A549 (cell line): ENCODE data around the gene ZNF773. TPM values are rescaled to one million over a fixed set of nuclear protein-coding genes. Genes with fewer than 3 reads are reported as not detected.

Experiments used
- ATAC-seq, 2 experiments: fragments of 200-7000 bp in 1 of 2; fragments of >200 bp in 1 of 2; cut with Nextera tagmentation in 1 of 2; cut with Tn5 transposase in 1 of 2; 3 replicates each; pipeline versions ENCODE4 v1.8.0 to v1.9.1; 2018 to 2020; ENCODE audit warnings: mild to moderate bottlenecking in 1 of 2, moderate library complexity in 1 of 2
- CTCF ChIA-PET: fragments of 300-600 bp; sonication (Branson Sonifier 250); formaldehyde crosslinking; extraction: SDS; loops from one replicate; lab custom pipeline; 2021; ENCODE audit warnings: antibody characterized with exemption, inconsistent platforms; lab: Yijun Ruan, JAX
- POLR2A ChIA-PET: fragments of 350-600 bp; formaldehyde crosslinking; extraction: SDS; loops from one replicate; lab custom pipeline; 2021; ENCODE audit warnings: antibody characterized with exemption, inconsistent platforms; lab: Yijun Ruan, JAX
- DNase-seq, 2 experiments: peaks; one replicate each; pipeline versions ENCODE4 v3.0.0 to v3.0.0-alpha.2; 2011 to 2016; ENCODE audit warnings: low read depth in 1 of 2, low spot score in 1 of 2
- FAIRE-seq: peaks from 2 replicates; lab custom pipeline; 2011; peaks lifted over from hg19 to GRCh38; lab: Jason Lieb, UNC
- H3K27ac ChIP-seq, 2 experiments: fragments of >200 bp; sonication (Bioruptor Twin); formaldehyde crosslinking; 3 replicates each; pipeline ENCODE4 v1.5.1; 2016 to 2017
- H3K4me1 ChIP-seq: fragments of >200 bp; sonication (Bioruptor Twin); formaldehyde crosslinking; 3 replicates; pipeline ENCODE4 v1.6.1; 2016
- H3K4me2 ChIP-seq: fragments of >200 bp; sonication (Bioruptor Twin); formaldehyde crosslinking; 3 replicates; pipeline ENCODE4 v1.6.1; 2016
- H3K4me3 ChIP-seq: fragments of >200 bp; sonication (Bioruptor Twin); formaldehyde crosslinking; 3 replicates; pipeline ENCODE4 v1.5.1; 2016
- H3K9me3 ChIP-seq: fragments of >200 bp; sonication (Bioruptor Twin); formaldehyde crosslinking; 3 replicates; pipeline ENCODE4 v1.6.1; 2016
- ESRRA ChIP-seq: fragments of 150-350 bp; IDR thresholded peaks from 2 replicates; pipeline ENCODE4 v1.6.1; 2014; ENCODE audit warnings: mild to moderate bottlenecking, low read length, borderline replicate concordance
- JUNB ChIP-seq: fragments of >200 bp; sonication (Bioruptor Twin); formaldehyde crosslinking; IDR thresholded peaks from 2 replicates; pipeline ENCODE4 v1.6.1; 2016
- NPAS2 ChIP-seq: fragments of 250-450 bp; sonication (Bioruptor Pico); IDR thresholded peaks from 2 replicates; pipeline ENCODE4 v1.8.0; 2022; ENCODE audit warnings: mild to moderate bottlenecking, moderate library complexity, borderline replicate concordance
- PHF8 ChIP-seq: fragments of 200-600 bp; sonication (generic); IDR thresholded peaks from 2 replicates; pipeline ENCODE4 v1.6.1; 2016; ENCODE audit warnings: low read depth, mild to moderate bottlenecking, antibody characterized with exemption, moderate library complexity, borderline replicate concordance
- RCOR1 ChIP-seq: fragments of 150-350 bp; IDR thresholded peaks from 2 replicates; pipeline ENCODE4 v1.6.1; 2014; ENCODE audit warnings: antibody characterized with exemption, low read length, low read depth
- WGBS: methylation state at CpG from one replicate; pipeline ENCODE4 v1.1.6; 2017; ENCODE audit errors: missing lambda C conversion rate; 5-methylcytosine and 5-hydroxymethylcytosine counted together
- polyA plus RNA-seq, 4 experiments: library from polyadenylated mRNA; depleted of rRNA in 3 of 4; stranded (reverse); fragments of >200 nt; fragmentation: RNase III in 1 of 4; extraction: RNeasy Plus Mini Kit Qiagen cat#74134 plus additional on column Dnase treatment in 1 of 4; gene quantifications; 2 replicates in 3 of 4; 3 replicates in 1 of 4; pipeline ENCODE4 v1.2.3, GENCODE V29; 2011 to 2017
- small RNA-seq, 6 experiments: library from RNA; depleted of rRNA; stranded (forward); fragments of <200 nt; gene quantifications; one replicate each; pipeline ENCODE3, GENCODE V24; 2012
- TF ChIP-seq, protein P1 (sequence below): fragments of 250-450 bp; sonication (Bioruptor Pico); IDR thresholded peaks from 2 replicates; pipeline ENCODE4 v1.5.0; 2021; ENCODE audit warnings: mild to moderate bottlenecking, moderate library complexity, borderline replicate concordance
- TF ChIP-seq, protein P2 (sequence below): IDR thresholded peaks from 2 replicates; pipeline ENCODE4 v1.6.1; 2012; ENCODE audit warnings: low read depth, borderline replicate concordance

ZNF773 gene
- polyA plus RNA-seq, 2 of the 4 experiments (the other 2 are of a cell fraction), result 6.4 to 8.4 TPM

DNA sequence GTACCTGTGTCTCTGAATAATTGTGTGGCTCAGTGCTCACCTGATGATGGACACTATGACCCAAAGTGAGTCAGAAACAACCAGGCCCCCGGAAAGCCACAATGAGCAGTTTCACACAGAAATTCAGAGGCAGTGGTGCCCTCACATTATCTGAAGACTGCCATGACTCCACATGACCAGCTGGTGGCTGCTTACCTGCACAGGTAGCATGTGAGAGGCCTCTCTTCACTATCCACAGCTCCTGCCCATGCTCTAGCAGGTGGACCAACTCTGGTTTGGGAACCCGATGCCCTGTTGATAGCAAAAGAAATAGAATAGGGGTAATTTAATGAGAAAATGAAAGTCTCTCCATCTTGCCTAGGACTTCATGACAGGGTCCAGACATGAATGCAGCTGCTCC lies 52.7 kb downstream of the ZNF773 start (continued):
- TF ChIP-seq, protein P1, sequence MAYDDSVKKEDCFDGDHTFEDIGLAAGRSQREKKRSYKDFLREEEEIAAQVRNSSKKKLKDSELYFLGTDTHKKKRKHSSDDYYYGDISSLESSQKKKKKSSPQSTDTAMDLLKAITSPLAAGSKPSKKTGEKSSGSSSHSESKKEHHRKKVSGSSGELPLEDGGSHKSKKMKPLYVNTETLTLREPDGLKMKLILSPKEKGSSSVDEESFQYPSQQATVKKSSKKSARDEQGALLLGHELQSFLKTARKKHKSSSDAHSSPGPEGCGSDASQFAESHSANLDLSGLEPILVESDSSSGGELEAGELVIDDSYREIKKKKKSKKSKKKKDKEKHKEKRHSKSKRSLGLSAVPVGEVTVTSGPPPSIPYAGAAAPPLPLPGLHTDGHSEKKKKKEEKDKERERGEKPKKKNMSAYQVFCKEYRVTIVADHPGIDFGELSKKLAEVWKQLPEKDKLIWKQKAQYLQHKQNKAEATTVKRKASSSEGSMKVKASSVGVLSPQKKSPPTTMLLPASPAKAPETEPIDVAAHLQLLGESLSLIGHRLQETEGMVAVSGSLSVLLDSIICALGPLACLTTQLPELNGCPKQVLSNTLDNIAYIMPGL (CRISPR knock-in tag), result no peak
- TF ChIP-seq NPAS2 (CRISPR knock-in tag) (no peak), JUNB (no peak), PHF8 (no peak), ESRRA (no peak)
- TF ChIP-seq, protein P2, sequence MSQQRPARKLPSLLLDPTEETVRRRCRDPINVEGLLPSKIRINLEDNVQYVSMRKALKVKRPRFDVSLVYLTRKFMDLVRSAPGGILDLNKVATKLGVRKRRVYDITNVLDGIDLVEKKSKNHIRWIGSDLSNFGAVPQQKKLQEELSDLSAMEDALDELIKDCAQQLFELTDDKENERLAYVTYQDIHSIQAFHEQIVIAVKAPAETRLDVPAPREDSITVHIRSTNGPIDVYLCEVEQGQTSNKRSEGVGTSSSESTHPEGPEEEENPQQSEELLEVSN, result no peak

DNA sequence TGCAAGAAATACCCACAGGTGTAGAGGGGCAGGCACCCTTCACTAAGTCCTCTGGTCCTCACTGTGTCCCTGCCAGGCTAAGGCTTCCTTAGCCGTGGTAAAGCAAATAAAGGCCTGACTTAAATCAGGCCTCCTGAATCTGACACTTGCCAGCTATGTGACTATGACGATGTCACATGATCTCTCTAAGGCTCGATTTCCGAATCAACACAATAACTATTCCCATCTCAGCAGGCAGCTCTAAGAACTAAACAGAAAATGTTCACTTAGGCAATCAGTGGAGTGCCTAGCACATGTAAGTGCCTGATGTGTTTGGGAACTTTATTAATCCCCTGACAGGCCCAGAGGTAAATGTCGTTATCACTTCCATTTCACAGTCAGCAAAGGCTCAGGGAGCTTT lies 57.9 kb downstream of the ZNF773 start:
- 87% methylated on average over 5 of the region's 5 CpGs for WGBS
- Histone ChIP-seq H3K4me2 (no peak overlapping the region), H3K4me1 (no peaks in the 10 kb centered on the region), H3K9me3 (peaks cover 91% of the 10 kb centered on the region), H3K27ac (no peak overlapping the region), H3K4me3 (no peak overlapping the region)
- ATAC-seq, result no peak
- no peak for TF ChIP-seq RCOR1
- TF ChIP-seq, protein P1 (CRISPR knock-in tag), result no peak
- DNase-seq, result no peak
- POLR2A ChIA-PET, result no interaction called here
- CTCF ChIA-PET, result interaction anchor here (1.3 kb wide), 1 partner anchor 64 kb away, joined by 4 read pairs; no protein-coding TSS in a partner anchor
- FAIRE-seq, result no peak

Small RNA genes within 50 kb of the gene (small RNA-seq; reads per million reads assigned to genes)
- 0 reads per million in 6 experiments for gene VN1R107P

Other genes with a start within 250 kb of the ZNF773 start
- 16.1 and 23.4 TPM in 2 replicates for gene ZNF460, start 219.5 kb upstream of the ZNF773 start, polyA plus RNA-seq (2011; rRNA removed)
- gene ZNF460, start 219.5 kb upstream of the ZNF773 start, polyA plus RNA-seq (2017; fragmentation: RNase III; extraction: RNeasy Plus Mini Kit Qiagen cat#74134 plus additional on column Dnase treatment), result 0.50 to 0.63 TPM (median 0.58 TPM) in 3 replicates
- gene ZNF543, start 179.5 kb upstream of the ZNF773 start, polyA plus RNA-seq (2011; rRNA removed), result 3.9 and 4.4 TPM in 2 replicates
- 1.4 to 1.5 TPM (median 1.4 TPM) in 3 replicates for gene ZNF543, start 179.5 kb upstream of the ZNF773 start, polyA plus RNA-seq (2017; fragmentation: RNase III; extraction: RNeasy Plus Mini Kit Qiagen cat#74134 plus additional on column Dnase treatment)
- gene ZNF304, start 148.7 kb upstream of the ZNF773 start, polyA plus RNA-seq (2011; rRNA removed), result 4.8 and 5.5 TPM in 2 replicates
- 2.1 to 2.3 TPM (median 2.3 TPM) in 3 replicates for gene ZNF304, start 148.7 kb upstream of the ZNF773 start, polyA plus RNA-seq (2017; fragmentation: RNase III; extraction: RNeasy Plus Mini Kit Qiagen cat#74134 plus additional on column Dnase treatment)
- 25.1 and 27.8 TPM in 2 replicates for gene TRAPPC2B, start 136.4 kb upstream of the ZNF773 start, polyA plus RNA-seq (2011; rRNA removed)
- 12.2 to 15.7 TPM (median 14.5 TPM) in 3 replicates for gene TRAPPC2B, start 136.4 kb upstream of the ZNF773 start, polyA plus RNA-seq (2017; fragmentation: RNase III; extraction: RNeasy Plus Mini Kit Qiagen cat#74134 plus additional on column Dnase treatment)
- gene ZNF547, start 136.4 kb upstream of the ZNF773 start, polyA plus RNA-seq (2011; rRNA removed), result 2.9 TPM in 2 replicates
- gene ZNF547, start 136.4 kb upstream of the ZNF773 start, polyA plus RNA-seq (2017; fragmentation: RNase III; extraction: RNeasy Plus Mini Kit Qiagen cat#74134 plus additional on column Dnase treatment), result 1.7 to 2.1 TPM (median 2.0 TPM) in 3 replicates
- 9.6 and 11.3 TPM in 2 replicates for gene ZNF548, start 110.1 kb upstream of the ZNF773 start, polyA plus RNA-seq (2011; rRNA removed)
- gene ZNF548, start 110.1 kb upstream of the ZNF773 start, polyA plus RNA-seq (2017; fragmentation: RNase III; extraction: RNeasy Plus Mini Kit Qiagen cat#74134 plus additional on column Dnase treatment), result 6.4 to 8.4 TPM (median 7.4 TPM) in 3 replicates
- gene ZNF17, start 88.8 kb upstream of the ZNF773 start, polyA plus RNA-seq (2011; rRNA removed), result 6.4 and 6.8 TPM in 2 replicates
- gene ZNF17, start 88.8 kb upstream of the ZNF773 start, polyA plus RNA-seq (2017; fragmentation: RNase III; extraction: RNeasy Plus Mini Kit Qiagen cat#74134 plus additional on column Dnase treatment), result 3.8 to 4.1 TPM (median 4.0 TPM) in 3 replicates
- gene ZNF749, start 64.6 kb upstream of the ZNF773 start, polyA plus RNA-seq (2011; rRNA removed), result 25.2 and 30.9 TPM in 2 replicates
- 11.7 to 12.6 TPM (median 12.4 TPM) in 3 replicates for gene ZNF749, start 64.6 kb upstream of the ZNF773 start, polyA plus RNA-seq (2017; fragmentation: RNase III; extraction: RNeasy Plus Mini Kit Qiagen cat#74134 plus additional on column Dnase treatment)
- gene VN1R1, start 42.8 kb upstream of the ZNF773 start, polyA plus RNA-seq (2011; rRNA removed), result 0.19 and 0.30 TPM in 2 replicates
- 0.04 to 0.16 TPM (median 0.05 TPM) in 3 replicates for gene VN1R1, start 42.8 kb upstream of the ZNF773 start, polyA plus RNA-seq (2017; fragmentation: RNase III; extraction: RNeasy Plus Mini Kit Qiagen cat#74134 plus additional on column Dnase treatment)
- 3.2 and 3.6 TPM in 2 replicates for gene ZNF772, start 22.4 kb upstream of the ZNF773 start, polyA plus RNA-seq (2011; rRNA removed)
- gene ZNF772, start 22.4 kb upstream of the ZNF773 start, polyA plus RNA-seq (2017; fragmentation: RNase III; extraction: RNeasy Plus Mini Kit Qiagen cat#74134 plus additional on column Dnase treatment), result 2.0 to 2.3 TPM (median 2.3 TPM) in 3 replicates
- gene ZNF419, start 12.2 kb upstream of the ZNF773 start, polyA plus RNA-seq (2011; rRNA removed), result 11.8 and 12.1 TPM in 2 replicates
- gene ZNF419, start 12.2 kb upstream of the ZNF773 start, polyA plus RNA-seq (2017; fragmentation: RNase III; extraction: RNeasy Plus Mini Kit Qiagen cat#74134 plus additional on column Dnase treatment), result 8.0 to 9.0 TPM (median 8.2 TPM) in 3 replicates
- 3.7 and 3.9 TPM in 2 replicates for gene ZNF549, start 27.4 kb downstream of the ZNF773 start, polyA plus RNA-seq (2011; rRNA removed)
- gene ZNF549, start 27.4 kb downstream of the ZNF773 start, polyA plus RNA-seq (2017; fragmentation: RNase III; extraction: RNeasy Plus Mini Kit Qiagen cat#74134 plus additional on column Dnase treatment), result 1.7 to 1.8 TPM (median 1.8 TPM) in 3 replicates
- 8.7 and 9.2 TPM in 2 replicates for gene ZNF550, start 59.9 kb downstream of the ZNF773 start, polyA plus RNA-seq (2011; rRNA removed)
- 4.7 to 5.3 TPM (median 5.2 TPM) in 3 replicates for gene ZNF550, start 59.9 kb downstream of the ZNF773 start, polyA plus RNA-seq (2017; fragmentation: RNase III; extraction: RNeasy Plus Mini Kit Qiagen cat#74134 plus additional on column Dnase treatment)
- 4.7 and 4.8 TPM in 2 replicates for gene ZNF416, start 79.0 kb downstream of the ZNF773 start, polyA plus RNA-seq (2011; rRNA removed)
- gene ZNF416, start 79.0 kb downstream of the ZNF773 start, polyA plus RNA-seq (2017; fragmentation: RNase III; extraction: RNeasy Plus Mini Kit Qiagen cat#74134 plus additional on column Dnase treatment), result 2.8 to 3.5 TPM (median 2.9 TPM) in 3 replicates
- gene ZIK1, start 84.2 kb downstream of the ZNF773 start, polyA plus RNA-seq (2011; rRNA removed), result not detected in 2 replicates
- 0.03 TPM in 1 of 3 replicates, not detected in the others for gene ZIK1, start 84.2 kb downstream of the ZNF773 start, polyA plus RNA-seq (2017; fragmentation: RNase III; extraction: RNeasy Plus Mini Kit Qiagen cat#74134 plus additional on column Dnase treatment)
- 4.9 and 5.9 TPM in 2 replicates for gene ZNF530, start 99.9 kb downstream of the ZNF773 start, polyA plus RNA-seq (2011; rRNA removed)
- gene ZNF530, start 99.9 kb downstream of the ZNF773 start, polyA plus RNA-seq (2017; fragmentation: RNase III; extraction: RNeasy Plus Mini Kit Qiagen cat#74134 plus additional on column Dnase treatment), result 4.9 to 6.3 TPM (median 6.3 TPM) in 3 replicates
- gene ZNF134, start 114.3 kb downstream of the ZNF773 start, polyA plus RNA-seq (2011; rRNA removed), result 9.2 and 10.1 TPM in 2 replicates
- 8.3 to 9.2 TPM (median 9.1 TPM) in 3 replicates for gene ZNF134, start 114.3 kb downstream of the ZNF773 start, polyA plus RNA-seq (2017; fragmentation: RNase III; extraction: RNeasy Plus Mini Kit Qiagen cat#74134 plus additional on column Dnase treatment)
- 11.6 and 15.8 TPM in 2 replicates for gene ZNF211, start 133.2 kb downstream of the ZNF773 start, polyA plus RNA-seq (2011; rRNA removed)
- 6.9 to 7.7 TPM (median 7.5 TPM) in 3 replicates for gene ZNF211, start 133.2 kb downstream of the ZNF773 start, polyA plus RNA-seq (2017; fragmentation: RNase III; extraction: RNeasy Plus Mini Kit Qiagen cat#74134 plus additional on column Dnase treatment)
- 0.04 TPM in 1 of 2 replicates, not detected in the other for gene ZSCAN4, start 169.0 kb downstream of the ZNF773 start, polyA plus RNA-seq (2011; rRNA removed)
- not detected in 3 replicates for gene ZSCAN4, start 169.0 kb downstream of the ZNF773 start, polyA plus RNA-seq (2017; fragmentation: RNase III; extraction: RNeasy Plus Mini Kit Qiagen cat#74134 plus additional on column Dnase treatment)
- 8.2 and 8.4 TPM in 2 replicates for gene ZNF551, start 182.0 kb downstream of the ZNF773 start, polyA plus RNA-seq (2011; rRNA removed)
- 4.2 to 6.0 TPM (median 4.3 TPM) in 3 replicates for gene ZNF551, start 182.0 kb downstream of the ZNF773 start, polyA plus RNA-seq (2017; fragmentation: RNase III; extraction: RNeasy Plus Mini Kit Qiagen cat#74134 plus additional on column Dnase treatment)
- gene ZNF154, start 209.3 kb downstream of the ZNF773 start, polyA plus RNA-seq (2011; rRNA removed), result not detected in 2 replicates
- not detected in 3 replicates for gene ZNF154, start 209.3 kb downstream of the ZNF773 start, polyA plus RNA-seq (2017; fragmentation: RNase III; extraction: RNeasy Plus Mini Kit Qiagen cat#74134 plus additional on column Dnase treatment)
- gene ZNF671, start 227.7 kb downstream of the ZNF773 start, polyA plus RNA-seq (2011; rRNA removed), result 1.4 and 1.5 TPM in 2 replicates
- gene ZNF671, start 227.7 kb downstream of the ZNF773 start, polyA plus RNA-seq (2017; fragmentation: RNase III; extraction: RNeasy Plus Mini Kit Qiagen cat#74134 plus additional on column Dnase treatment), result 0.85 to 1.1 TPM (median 1.0 TPM) in 3 replicates
- 9.3 and 10.5 TPM in 2 replicates for gene ZNF776, start 246.9 kb downstream of the ZNF773 start, polyA plus RNA-seq (2011; rRNA removed)
- 5.3 to 7.0 TPM (median 6.1 TPM) in 3 replicates for gene ZNF776, start 246.9 kb downstream of the ZNF773 start, polyA plus RNA-seq (2017; fragmentation: RNase III; extraction: RNeasy Plus Mini Kit Qiagen cat#74134 plus additional on column Dnase treatment)